HG03432 (cell line): Measurements from ENCODE around the gene INF2.

Source experiments
- ATAC-seq: cut with Tn5 transposase; IDR thresholded peaks from one replicate; pipeline ENCODE4 v1.9.1; 2021; ENCODE audit warnings: mild to moderate bottlenecking, moderate library complexity; ENCODE audit not compliant: unreplicated experiment

The INF2 gene

GRCh38 chr14:104688505-104689108, 811 bp upstream of the INF2 start:
- no peak for ATAC-seq

- no peak for ATAC-seq
These were observed 678 bp downstream of the INF2 start for GRCh38 chr14:104689881-104690711.

- no peak for ATAC-seq
These were observed 1.5 kb downstream of the INF2 start for GRCh38 chr14:104690861-104691455.

- ATAC-seq, result no peak
These were observed 2.3 kb downstream of the INF2 start for GRCh38 chr14:104691546-104692260.

- ATAC-seq, result no peak
These were observed 3.0 kb downstream of the INF2 start for GRCh38 chr14:104692261-104692938.

GRCh38 chr14:104692939-104693315, 3.5 kb downstream of the INF2 start:
- ATAC-seq, result no peak

- ATAC-seq, result no peak
These were observed 4.3 kb downstream of the INF2 start for GRCh38 chr14:104693482-104694431.

GRCh38 chr14:104694475-104694950, 5.1 kb downstream of the INF2 start:
- no peak for ATAC-seq

GRCh38 chr14:104694991-104695659, 5.7 kb downstream of the INF2 start:
- no peak for ATAC-seq

- no peak for ATAC-seq
These were observed 6.2 kb downstream of the INF2 start for GRCh38 chr14:104695660-104696000.

- ATAC-seq, result no peak
These were observed 7.4 kb downstream of the INF2 start for GRCh38 chr14:104696671-104697316.

- ATAC-seq, result no peak
These were observed 7.9 kb downstream of the INF2 start for GRCh38 chr14:104697317-104697703.

GRCh38 chr14:104697892-104698583, 8.6 kb downstream of the INF2 start:
- no peak for ATAC-seq

- ATAC-seq, result no peak
These were observed 9.4 kb downstream of the INF2 start for GRCh38 chr14:104698688-104699425.

- ATAC-seq, result no peak
These were observed 10.0 kb downstream of the INF2 start for GRCh38 chr14:104699426-104699748.

- no peak for ATAC-seq
These were observed 10.8 kb downstream of the INF2 start for GRCh38 chr14:104700225-104700651.

GRCh38 chr14:104700747-104701217, 11.4 kb downstream of the INF2 start:
- ATAC-seq, result no peak
